ENCODE data around the gene TEAD1.

Gene TEAD1

GRCh38 chr11:12922418-12922817 lies 248.2 kb downstream of the TEAD1 start:
- Mint-ChIP-seq H3K9me3 (no peaks in the 10 kb centered on the region), H3K27me3 (no peaks in the 10 kb centered on the region), H3K4me3 (no peak overlapping the region), H3K27ac (no peak overlapping the region), H3K36me3 (no peaks in the 10 kb centered on the region), H3K4me1 (no peaks in the 10 kb centered on the region)
- ATAC-seq (replicated peaks) (no peak), DNase-seq (no peak)

GRCh38 chr11:12922980-12923507 lies 248.8 kb downstream of the TEAD1 start:
- no peaks in the 10 kb centered on the region for H3K9me3 Mint-ChIP-seq
- no peak overlapping the region for H3K4me3 Mint-ChIP-seq
- no peak overlapping the region for H3K27ac Mint-ChIP-seq
- DNase-seq, result no peak
- H3K4me1 Mint-ChIP-seq, result no peaks in the 10 kb centered on the region
- no peak for ATAC-seq (replicated peaks)
- no peaks in the 10 kb centered on the region for H3K27me3 Mint-ChIP-seq
- no peaks in the 10 kb centered on the region for H3K36me3 Mint-ChIP-seq

- DNase-seq (no peak), ATAC-seq (replicated peaks) (no peak)
- no peak overlapping the region for H3K27ac Mint-ChIP-seq
- H3K36me3 Mint-ChIP-seq, result no peaks in the 10 kb centered on the region
- H3K4me1 Mint-ChIP-seq, result no peaks in the 10 kb centered on the region
- H3K4me3 Mint-ChIP-seq, result no peak overlapping the region
- peaks cover 0 to 10% of the 10 kb centered on the region in 2 donors for H3K27me3 Mint-ChIP-seq
- no peaks in the 10 kb centered on the region for H3K9me3 Mint-ChIP-seq
Observed at GRCh38 chr11:12924650-12925049, 250.4 kb downstream of the TEAD1 start.

GRCh38 chr11:12925520-12925919 lies 251.3 kb downstream of the TEAD1 start:
- DNase-seq (no peak), ATAC-seq (replicated peaks) (no peak)
- no peak overlapping the region for H3K27ac Mint-ChIP-seq
- no peaks in the 10 kb centered on the region for H3K36me3 Mint-ChIP-seq
- H3K27me3 Mint-ChIP-seq, result peaks cover 0 to 15% of the 10 kb centered on the region in 2 donors
- H3K9me3 Mint-ChIP-seq, result no peaks in the 10 kb centered on the region
- H3K4me3 Mint-ChIP-seq, result no peak overlapping the region
- no peaks in the 10 kb centered on the region for H3K4me1 Mint-ChIP-seq

- H3K4me3 Mint-ChIP-seq, result no peak overlapping the region
- no peaks in the 10 kb centered on the region for H3K36me3 Mint-ChIP-seq
- no peak for DNase-seq
- H3K27me3 Mint-ChIP-seq, result peaks cover 0 to 15% of the 10 kb centered on the region in 2 donors
- ATAC-seq (replicated peaks), result no peak
- no peaks in the 10 kb centered on the region for H3K4me1 Mint-ChIP-seq
- no peaks in the 10 kb centered on the region for H3K9me3 Mint-ChIP-seq
- no peak overlapping the region for H3K27ac Mint-ChIP-seq
Observed at GRCh38 chr11:12927221-12927620, 253.0 kb downstream of the TEAD1 start.

- Mint-ChIP-seq H3K4me3 (no peak overlapping the region), H3K36me3 (no peaks in the 10 kb centered on the region), H3K4me1 (no peaks in the 10 kb centered on the region), H3K27ac (no peak overlapping the region), H3K9me3 (no peaks in the 10 kb centered on the region), H3K27me3 (peaks cover 0 to 15% of the 10 kb centered on the region in 2 donors)
- DNase-seq (no peak), ATAC-seq (replicated peaks) (no peak)
Observed at GRCh38 chr11:12927886-12928285, 253.7 kb downstream of the TEAD1 start.

GRCh38 chr11:12930850-12931249 lies 256.6 kb downstream of the TEAD1 start:
- H3K27ac Mint-ChIP-seq, result no peak overlapping the region
- peaks cover under 1 to 15% of the 10 kb centered on the region in 2 donors for H3K27me3 Mint-ChIP-seq
- no peak for DNase-seq
- ATAC-seq (replicated peaks), result no peak
- no peaks in the 10 kb centered on the region for H3K36me3 Mint-ChIP-seq
- no peaks in the 10 kb centered on the region for H3K4me1 Mint-ChIP-seq
- no peak overlapping the region for H3K4me3 Mint-ChIP-seq
- peaks cover 0 to 1% of the 10 kb centered on the region in 2 donors for H3K9me3 Mint-ChIP-seq

GRCh38 chr11:12932485-12932884 lies 258.3 kb downstream of the TEAD1 start:
- DNase-seq (no peak), ATAC-seq (replicated peaks) (no peak)
- no peaks in the 10 kb centered on the region for H3K4me1 Mint-ChIP-seq
- peaks cover 5 to 15% of the 10 kb centered on the region in 2 donors for H3K27me3 Mint-ChIP-seq
- H3K9me3 Mint-ChIP-seq, result peaks cover 0 to 1% of the 10 kb centered on the region in 2 donors
- no peaks in the 10 kb centered on the region for H3K36me3 Mint-ChIP-seq
- no peak overlapping the region for H3K4me3 Mint-ChIP-seq
- no peak overlapping the region for H3K27ac Mint-ChIP-seq

GRCh38 chr11:12936200-12936599 lies 262.0 kb downstream of the TEAD1 start:
- H3K36me3 Mint-ChIP-seq, result no peaks in the 10 kb centered on the region
- H3K27me3 Mint-ChIP-seq, result peaks cover 0 to 5% of the 10 kb centered on the region in 2 donors
- H3K27ac Mint-ChIP-seq, result no peak overlapping the region
- H3K4me1 Mint-ChIP-seq, result no peaks in the 10 kb centered on the region
- H3K4me3 Mint-ChIP-seq, result no peak overlapping the region
- ATAC-seq (replicated peaks) (no peak), DNase-seq (no peak)
- peaks cover 0 to 1% of the 10 kb centered on the region in 2 donors for H3K9me3 Mint-ChIP-seq

- Mint-ChIP-seq H3K27me3 (peaks cover under 1 to 5% of the 10 kb centered on the region in 2 donors), H3K4me1 (no peaks in the 10 kb centered on the region), H3K27ac (no peak overlapping the region), H3K4me3 (no peak overlapping the region), H3K36me3 (no peaks in the 10 kb centered on the region), H3K9me3 (no peaks in the 10 kb centered on the region)
- DNase-seq, result no peak
- ATAC-seq (replicated peaks), result no peak
Observed at GRCh38 chr11:12938590-12939247, 264.5 kb downstream of the TEAD1 start.

- ATAC-seq (replicated peaks) (no peak), DNase-seq (no peak)
- Mint-ChIP-seq H3K4me1 (no peaks in the 10 kb centered on the region), H3K27ac (no peak overlapping the region), H3K36me3 (no peaks in the 10 kb centered on the region), H3K27me3 (peaks cover 0 to 9% of the 10 kb centered on the region in 2 donors), H3K9me3 (peaks cover 0 to 2% of the 10 kb centered on the region in 2 donors), H3K4me3 (no peak overlapping the region)
Observed at GRCh38 chr11:12941671-12942070, 267.4 kb downstream of the TEAD1 start.

- Mint-ChIP-seq H3K9me3 (peaks cover 0 to 2% of the 10 kb centered on the region in 2 donors), H3K4me3 (no peak overlapping the region), H3K36me3 (no peaks in the 10 kb centered on the region), H3K4me1 (no peaks in the 10 kb centered on the region), H3K27ac (no peak overlapping the region), H3K27me3 (peaks cover 0 to 9% of the 10 kb centered on the region in 2 donors)
- ATAC-seq (replicated peaks) (no peak), DNase-seq (no peak)
Observed at GRCh38 chr11:12942157-12942556, 267.9 kb downstream of the TEAD1 start.

- H3K4me1 Mint-ChIP-seq, result no peaks in the 10 kb centered on the region
- no peak overlapping the region for H3K27ac Mint-ChIP-seq
- no peaks in the 10 kb centered on the region for H3K36me3 Mint-ChIP-seq
- no peak overlapping the region for H3K4me3 Mint-ChIP-seq
- H3K9me3 Mint-ChIP-seq, result peaks cover 0 to 2% of the 10 kb centered on the region in 2 donors
- DNase-seq, result no peak
- peaks cover 10 to 14% of the 10 kb centered on the region in 2 donors for H3K27me3 Mint-ChIP-seq
- no peak for ATAC-seq (replicated peaks)
Observed at GRCh38 chr11:12943311-12943710, 269.1 kb downstream of the TEAD1 start.

- Mint-ChIP-seq H3K36me3 (no peaks in the 10 kb centered on the region), H3K27me3 (peaks cover 14 to 15% of the 10 kb centered on the region in 2 donors), H3K9me3 (peaks cover 0 to 2% of the 10 kb centered on the region in 2 donors), H3K4me3 (no peak overlapping the region), H3K4me1 (no peaks in the 10 kb centered on the region), H3K27ac (no peak overlapping the region)
- no peak for ATAC-seq (replicated peaks)
- no peak for DNase-seq
Observed at GRCh38 chr11:12944889-12945288, 270.7 kb downstream of the TEAD1 start.

GRCh38 chr11:12949453-12949852 lies 275.2 kb downstream of the TEAD1 start:
- Mint-ChIP-seq H3K4me3 (no peak overlapping the region), H3K4me1 (no peaks in the 10 kb centered on the region), H3K9me3 (peaks cover 7 to 16% of the 10 kb centered on the region in 2 donors), H3K27ac (no peak overlapping the region), H3K27me3 (peaks cover 15 to 28% of the 10 kb centered on the region in 2 donors), H3K36me3 (no peaks in the 10 kb centered on the region)
- ATAC-seq (replicated peaks) (no peak), DNase-seq (no peak)
